Middle frontal gyrus (tissue), 1 donor: Measurements from ENCODE around the gene ERMN.

Source experiments
- DNase-seq: peaks from one replicate; pipeline ENCODE4 v3.0.0-alpha.2; 2015; ENCODE audit warnings: low spot score; ENCODE audit errors: extremely low spot score

Gene ERMN

DNA sequence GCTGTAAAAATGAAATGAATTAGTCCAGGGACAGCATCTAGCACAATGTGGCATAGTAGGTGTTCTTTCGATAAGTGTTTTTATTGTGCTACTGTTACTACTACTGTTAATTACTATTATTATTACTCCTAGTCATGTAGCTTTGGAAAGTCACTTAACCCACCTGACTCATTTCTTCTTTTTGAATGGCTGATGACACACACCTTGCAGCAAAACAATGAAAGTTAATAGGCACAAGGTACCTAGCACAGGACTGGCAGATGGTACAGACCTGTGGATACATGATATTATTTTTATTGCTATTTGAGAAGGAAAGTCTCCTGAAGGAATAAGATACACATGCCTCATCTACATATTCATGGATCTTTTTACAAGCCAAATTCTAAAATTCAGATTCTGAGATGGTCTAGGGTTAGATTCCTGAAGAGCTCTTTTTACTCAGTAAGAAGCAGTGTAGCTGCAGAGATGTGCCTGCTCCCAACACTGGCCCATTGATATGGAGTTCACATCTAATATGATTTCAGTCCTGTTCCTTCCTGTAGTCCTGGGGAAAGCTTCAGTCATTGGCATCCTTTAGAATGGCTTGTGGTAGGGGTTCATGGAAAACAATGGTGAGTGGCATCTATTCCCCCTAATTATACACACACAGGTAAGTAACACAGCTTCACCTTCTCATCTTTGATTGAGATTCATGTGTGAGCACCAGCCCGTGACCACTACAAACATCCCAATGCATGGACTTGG, 7.9 kb upstream of the ERMN start:
- DNase-seq = no peak

DNA sequence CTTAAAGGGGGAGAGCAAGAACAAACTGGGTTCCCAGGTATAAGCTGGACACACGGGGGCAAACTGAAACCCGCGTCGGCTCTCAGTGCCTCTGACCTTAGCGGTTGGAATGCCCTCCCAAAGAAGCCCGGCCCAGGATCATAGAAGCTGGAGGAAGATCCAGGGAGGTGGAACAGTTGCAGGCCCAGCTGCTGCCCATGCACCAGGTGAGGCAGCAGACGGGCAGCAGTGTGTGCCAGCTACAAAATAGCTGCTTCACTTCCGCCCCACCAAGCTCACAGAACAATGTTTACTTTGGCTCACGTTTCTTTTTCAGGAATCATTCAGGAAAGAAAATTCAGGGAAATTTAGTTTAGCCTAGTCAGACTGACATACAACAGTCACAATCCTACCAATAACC, 3.9 kb upstream of the ERMN start:
- DNase-seq = no peak

DNA sequence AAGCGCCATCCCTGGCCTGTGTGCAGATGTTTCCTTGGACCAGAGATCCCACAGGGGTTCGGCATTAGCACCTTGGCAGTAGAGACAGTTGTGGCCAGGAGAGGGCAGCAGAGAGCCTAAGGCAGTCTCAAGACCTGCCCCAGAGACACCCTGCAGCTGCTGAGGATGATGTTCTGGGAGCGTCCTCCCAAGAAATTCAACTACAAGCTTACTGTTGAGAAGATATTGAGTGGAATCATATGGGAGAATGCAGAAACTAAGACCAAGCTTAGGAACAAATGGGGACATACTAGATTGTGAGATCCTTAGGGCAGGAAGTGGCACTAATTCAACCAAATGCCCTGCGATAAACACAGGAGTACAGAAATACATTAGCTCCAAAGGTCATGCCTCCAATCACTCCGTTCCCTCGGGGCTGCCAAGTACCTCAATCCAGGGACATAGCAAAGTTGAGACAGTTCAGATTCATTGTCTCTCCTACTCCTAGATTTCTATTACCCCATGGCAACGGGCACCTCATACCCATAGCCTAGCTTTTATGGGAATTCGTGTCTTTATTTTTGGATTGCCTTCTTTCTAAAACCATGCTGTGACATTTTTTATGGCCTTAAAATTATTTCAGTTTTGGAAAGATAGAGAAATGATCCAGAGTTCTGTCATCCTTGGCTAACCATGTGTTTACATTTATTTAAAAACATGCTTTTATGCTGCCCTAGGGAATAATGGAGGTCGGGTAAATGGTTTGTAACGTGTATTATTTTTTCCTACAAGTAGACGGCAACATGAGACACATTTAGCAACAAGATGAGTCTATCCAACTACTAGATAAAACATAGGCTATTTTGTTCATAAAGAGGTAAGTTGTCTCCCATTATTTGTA, 2.2 kb upstream of the ERMN start:
- peak; percentile 59 for DNase-seq

DNA sequence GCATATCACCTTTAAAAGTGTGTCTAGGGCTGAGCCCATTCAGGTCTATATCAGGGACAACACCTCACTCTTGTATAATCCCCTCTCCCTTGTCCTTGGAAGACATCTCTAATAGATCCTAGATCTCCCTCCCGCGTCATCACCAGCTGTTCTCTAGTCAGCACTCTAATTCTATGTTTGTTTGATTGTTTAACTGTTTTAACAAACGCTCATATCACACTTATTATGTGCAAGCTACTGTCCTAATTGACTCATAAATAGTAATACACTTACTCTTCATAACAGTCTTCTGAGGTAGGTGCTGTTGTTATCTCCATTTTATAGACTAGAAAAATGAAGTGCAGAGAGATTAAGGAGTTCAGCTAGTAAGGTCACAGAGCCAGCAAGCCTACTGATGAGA, 1.6 kb upstream of the ERMN start:
- no peak for DNase-seq

DNA sequence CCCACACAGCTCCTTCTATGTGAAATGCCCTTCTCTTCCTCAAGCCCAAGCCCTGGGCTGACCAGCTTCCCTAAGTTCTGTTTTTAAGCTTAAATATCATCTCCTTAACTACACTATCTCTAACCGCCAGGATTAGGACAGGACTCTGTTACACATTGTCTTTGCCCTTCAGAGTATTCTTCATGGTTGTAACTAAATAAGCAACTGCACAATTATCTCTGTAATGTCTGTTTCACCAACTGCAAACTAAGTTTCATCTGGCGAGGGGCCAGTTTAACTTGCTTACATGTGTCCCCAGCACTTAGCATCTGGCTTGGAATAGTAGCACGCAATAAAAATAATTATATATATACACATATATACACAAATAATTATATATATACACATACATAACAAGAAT, 1.1 kb upstream of the ERMN start:
- no peak for DNase-seq

GRCh38 chr2:157324331-157324843, 1.2 kb downstream of the ERMN start:
- DNase-seq = no peak

GRCh38 chr2:157322432-157322831, 3.2 kb downstream of the ERMN start:
- no peak for DNase-seq

DNA sequence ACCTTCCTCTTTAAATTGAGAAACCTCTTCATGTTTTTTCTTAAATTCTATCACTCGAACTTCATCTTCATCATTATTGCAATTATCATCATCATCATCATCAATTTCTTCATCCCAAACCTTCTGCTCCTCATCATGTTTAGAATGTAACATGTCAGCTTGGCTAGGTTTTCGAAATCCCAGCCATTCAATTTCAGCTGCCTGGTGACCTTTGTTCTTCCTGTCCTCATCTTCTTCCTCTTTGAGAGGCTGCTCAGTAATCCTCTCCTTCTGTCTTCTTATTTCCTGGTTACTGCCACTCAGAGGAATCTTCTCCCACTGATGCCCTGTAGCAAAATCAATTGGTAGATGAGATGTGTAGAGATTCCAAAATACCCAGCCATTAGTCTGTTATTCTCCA, 4.2 kb downstream of the ERMN start:
- DNase-seq = no peak

- DNase-seq = no peak
Observed at GRCh38 chr2:157320409-157320808, 5.2 kb downstream of the ERMN start.

- no peak for DNase-seq
Observed at GRCh38 chr2:157319795-157320194, 5.8 kb downstream of the ERMN start.

- DNase-seq = no peak
Observed at GRCh38 chr2:157318884-157319283, 6.7 kb downstream of the ERMN start.

DNA sequence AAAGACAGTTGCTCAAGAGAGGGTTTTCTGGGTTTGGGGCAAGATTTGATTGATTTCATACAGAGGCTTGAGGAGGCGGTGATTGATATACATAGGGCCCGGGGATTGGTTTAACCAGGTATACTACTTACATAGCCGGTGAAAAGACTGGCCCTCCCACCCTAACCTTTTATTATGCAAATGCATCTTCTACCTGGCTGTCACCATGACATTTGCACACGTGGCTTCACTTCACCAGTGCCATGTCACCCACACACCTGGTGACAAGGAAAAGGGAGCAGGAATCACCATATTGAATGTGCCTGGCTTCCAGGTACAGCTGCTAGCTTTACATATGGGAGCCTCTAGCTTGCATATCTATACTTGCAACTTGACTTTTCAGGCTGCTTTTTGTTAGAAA, 9.7 kb downstream of the ERMN start:
- DNase-seq = no peak

- no peak for DNase-seq
Observed at GRCh38 chr2:157312866-157313486, 12.6 kb downstream of the ERMN start.

GRCh38 chr2:157311706-157312105, 13.9 kb downstream of the ERMN start:
- DNase-seq = no peak

DNA sequence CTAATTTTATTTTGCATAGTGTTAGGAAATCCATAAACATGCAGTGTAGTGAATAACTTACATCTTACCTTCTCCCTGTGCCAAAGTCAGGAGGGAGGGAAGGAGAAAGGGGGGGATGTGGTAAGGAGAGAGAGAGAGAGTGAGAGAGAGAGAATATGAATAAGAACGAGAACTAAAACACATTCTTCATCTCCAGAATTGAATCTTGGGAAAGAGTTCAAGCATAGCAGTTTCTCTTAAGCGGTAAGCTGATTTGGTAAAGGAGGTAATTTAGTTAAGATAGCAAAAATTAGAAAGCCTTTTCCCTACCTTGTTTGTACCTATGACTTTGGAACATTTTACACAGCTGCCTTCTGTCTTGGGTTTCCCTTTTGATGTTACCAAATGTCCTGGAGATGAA, 15.7 kb downstream of the ERMN start:
- no peak for DNase-seq

GRCh38 chr2:157307021-157307420, 18.6 kb downstream of the ERMN start:
- DNase-seq = no peak

DNA sequence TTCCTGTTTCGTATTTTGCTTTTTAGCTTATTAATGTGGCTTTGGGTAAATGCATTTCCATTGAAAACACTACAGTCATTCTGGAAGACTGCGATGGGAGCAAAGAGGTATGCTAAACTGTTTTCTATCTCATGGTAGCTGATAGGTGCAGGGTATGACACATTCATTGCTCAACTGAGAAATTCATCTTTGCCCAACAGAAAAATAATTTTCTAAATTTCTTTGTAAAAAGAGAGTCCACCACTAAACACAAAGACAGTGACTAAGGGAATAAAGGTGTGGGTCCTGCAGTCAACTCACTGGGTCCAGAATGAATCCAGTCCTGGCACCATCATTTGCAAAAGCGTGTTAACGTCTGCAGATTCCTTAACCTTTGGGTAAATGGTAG, 19.9 kb downstream of the ERMN start:
- no peak for DNase-seq

GRCh38 chr2:157304811-157305722, 20.6 kb downstream of the ERMN start:
- DNase-seq = no peak

DNA sequence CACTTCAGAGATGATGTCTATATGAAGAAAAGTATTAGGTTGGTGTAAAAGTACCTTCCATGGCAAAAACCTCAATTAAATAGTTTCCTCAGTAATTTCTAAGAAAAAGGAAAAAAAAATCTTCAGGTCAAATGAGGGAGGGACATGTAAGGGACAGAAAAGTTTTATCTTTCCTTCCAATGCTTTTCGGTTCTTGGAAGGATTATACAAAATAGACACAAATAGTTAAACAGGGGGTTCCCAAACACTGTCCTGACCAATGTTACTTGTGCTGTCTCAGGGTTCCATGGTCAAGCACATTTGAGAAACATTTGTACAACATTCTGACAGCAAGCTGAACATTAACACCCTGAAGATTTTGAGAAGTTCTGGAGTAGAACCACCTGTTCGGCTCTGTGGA, 22.0 kb downstream of the ERMN start:
- DNase-seq = no peak

- peak; percentile 71 for DNase-seq
Observed at GRCh38 chr2:157302492-157303099, 23.0 kb downstream of the ERMN start.

- no peak for DNase-seq
Observed at GRCh38 chr2:157301307-157301706, 24.3 kb downstream of the ERMN start.
